ENCODE results near the gene IKBIP.
"Not testable (repeated sequence)": the region's sequence is repeated elsewhere in the genome, so short reads cannot be mapped to it uniquely, and the experiment has no call there.

Gene IKBIP

DNA sequence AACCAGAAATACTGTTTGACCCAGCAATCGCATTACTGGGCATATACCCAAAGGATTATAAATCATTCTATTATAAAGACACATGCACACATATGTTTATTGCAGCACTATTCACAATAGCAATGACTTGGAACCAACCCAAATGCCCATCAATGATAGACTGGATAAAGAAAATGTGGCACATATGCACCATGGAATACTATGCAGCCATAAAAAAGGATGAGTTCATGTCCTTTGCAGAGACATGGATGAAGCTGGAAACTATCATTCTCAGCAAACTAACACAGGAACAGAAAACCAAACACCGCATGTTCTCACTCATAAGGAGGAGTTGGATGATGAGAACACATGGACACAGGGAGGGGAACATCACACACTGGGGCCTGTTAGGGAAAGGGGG lies 67.8 kb downstream of the IKBIP start:
- not testable (repeated sequence) for DNase-seq (ENCODE audit: low read depth in 2 of 2)

DNA sequence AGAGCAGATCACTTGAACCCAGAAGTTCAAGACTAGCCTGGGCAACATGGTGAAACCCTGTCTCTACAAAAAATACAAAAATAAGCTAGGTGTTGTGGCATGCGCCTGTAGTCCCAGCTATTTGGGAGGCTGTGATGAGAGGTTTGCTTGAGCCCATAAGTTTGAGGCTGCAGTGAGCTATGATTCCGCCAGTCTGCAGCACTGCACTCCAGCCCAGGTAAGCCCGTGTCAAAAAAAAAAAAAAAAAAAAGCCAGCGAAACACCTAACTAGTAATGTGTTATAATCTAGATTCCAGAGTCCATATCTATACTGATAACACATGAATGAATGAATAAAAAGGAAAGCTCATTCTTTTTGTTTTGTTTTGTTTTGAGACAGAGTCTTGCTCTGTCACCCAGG lies 69.6 kb downstream of the IKBIP start:
- no peak for DNase-seq (ENCODE audit: low read depth in 2 of 2)
